Measurements from ENCODE around the gene FAM13A.

- no peak for TF ChIP-seq ARHGAP35 (CRISPR knock-in tag; IDR thresholded peaks at IDR 0.05; ENCODE audit: borderline replicate concordance)
- TF ChIP-seq GABPA (IDR thresholded peaks at IDR 0.05; ENCODE audit: low read depth, low read length) = no peak
- TF ChIP-seq GABPA (CRISPR knock-in tag; IDR thresholded peaks at IDR 0.05; ENCODE audit: low read depth) = no peak
- TF ChIP-seq CTCF (CRISPR knock-in tag; IDR thresholded peaks at IDR 0.05) = no peak
- no peak for TF ChIP-seq MAFF (IDR thresholded peaks at IDR 0.05; ENCODE audit: low read depth, low read length)
- TF ChIP-seq TCF7L2 (IDR thresholded peaks at IDR 0.05; ENCODE audit: low read depth, low read length) = no peak
These were observed 358.5 kb downstream of the FAM13A start for GRCh38 chr4:88698519-88698918.
